OCI-LY3 (cell line): ENCODE measurements around the gene SMIM29.

Experiments used
- CTCF ChIP-seq: fragments of 200-600, 300-600 bp; sonication (generic); IDR thresholded peaks from 2 replicates; pipeline ENCODE4 v1.5.1; 2014; ENCODE audit warnings: antibody characterized with exemption, low read length, low read depth
- EZH2phosphoT487 ChIP-seq: fragments of 200-600 bp; shearing (Covaris generic); IDR thresholded peaks from 2 replicates; pipeline ENCODE4 v1.6.1; 2018; ENCODE audit warnings: antibody characterized with exemption, mixed run types, low read depth

GRCh38 chr6:34218691-34219090 is 30.1 kb downstream of the SMIM29 start:
- no peak for TF ChIP-seq CTCF
- no peak for TF ChIP-seq EZH2phosphoT487
